GM08714 (cell line): ENCODE data around the gene CDHR1.

Experiments
- H3K4me3 ChIP-seq: fragments of 200-500 bp; sonication (Bioruptor generic); 2 replicates; pipeline ENCODE4 v1.5.1; 2014; ENCODE audit warnings: mild to moderate bottlenecking, low read length, inconsistent platforms
- ZNF274 ChIP-seq: IDR thresholded peaks from 2 replicates; pipeline ENCODE4 v1.6.1; 2012; ENCODE audit warnings: mild to moderate bottlenecking, low read depth, low read length

The CDHR1 gene

GRCh38 chr10:84224411-84225028 is 30.2 kb downstream of the CDHR1 start:
- no peak overlapping the region for H3K4me3 ChIP-seq
- no peak for TF ChIP-seq ZNF274

GRCh38 chr10:84225427-84226173 is 31.3 kb downstream of the CDHR1 start, which contains the start of gene LRIT2:
LRIT2 (minus strand) TSS chr10:84225544; CDS start chr10:84225520, 24 bp downstream.
- no peak for TF ChIP-seq ZNF274
- no peak within 1 kb of the TSS for H3K4me3 ChIP-seq

- TF ChIP-seq ZNF274, result no peak
- H3K4me3 ChIP-seq, result no peak overlapping the region
These were observed 32.3 kb downstream of the CDHR1 start for GRCh38 chr10:84226616-84227015.

GRCh38 chr10:84227810-84228209 is 33.5 kb downstream of the CDHR1 start:
- no peak overlapping the region for H3K4me3 ChIP-seq
- TF ChIP-seq ZNF274, result no peak

- no peak for TF ChIP-seq ZNF274
- H3K4me3 ChIP-seq, result no peak overlapping the region
These were observed 36.0 kb downstream of the CDHR1 start for GRCh38 chr10:84230359-84230758.

- TF ChIP-seq ZNF274, result no peak
- H3K4me3 ChIP-seq, result no peak overlapping the region
These were observed 38.0 kb downstream of the CDHR1 start for GRCh38 chr10:84232376-84232775.

GRCh38 chr10:84233940-84234339 is 39.6 kb downstream of the CDHR1 start:
- H3K4me3 ChIP-seq, result no peak overlapping the region
- no peak for TF ChIP-seq ZNF274

GRCh38 chr10:84234479-84234878 is 40.1 kb downstream of the CDHR1 start:
- no peak overlapping the region for H3K4me3 ChIP-seq
- no peak for TF ChIP-seq ZNF274

GRCh38 chr10:84235096-84235495 is 40.8 kb downstream of the CDHR1 start:
- no peak overlapping the region for H3K4me3 ChIP-seq
- TF ChIP-seq ZNF274, result no peak

GRCh38 chr10:84236807-84237198 is 42.5 kb downstream of the CDHR1 start:
- no peak for TF ChIP-seq ZNF274

GRCh38 chr10:84237199-84238051 is 43.1 kb downstream of the CDHR1 start:
- no peak for TF ChIP-seq ZNF274
- no peak overlapping the region for H3K4me3 ChIP-seq

More at GRCh38 chr10:84236807-84237198, 42.5 kb downstream of the CDHR1 start:
- H3K4me3 ChIP-seq, result no peak overlapping the region

GRCh38 chr10:84238909-84239308 is 44.6 kb downstream of the CDHR1 start:
- no peak overlapping the region for H3K4me3 ChIP-seq
- TF ChIP-seq ZNF274, result no peak

- TF ChIP-seq ZNF274, result no peak
- H3K4me3 ChIP-seq, result no peak within 1 kb of the TSS
These were observed 47.0 kb downstream of the CDHR1 start, which contains the start of gene LRIT1 for GRCh38 chr10:84241185-84241790. LRIT1 (minus strand) TSS chr10:84241546; CDS start chr10:84241439, 107 bp downstream.

GRCh38 chr10:84243759-84244158 is 49.4 kb downstream of the CDHR1 start:
- no peak for TF ChIP-seq ZNF274
- H3K4me3 ChIP-seq, result no peak overlapping the region
